DND-41 (cell line): ENCODE results near the gene HDLBP.

Source experiments
- ATAC-seq: fragments of 200-7000 bp; cut with Tn5 transposase; 3 replicates; pipeline ENCODE4 v1.9.1; 2021; ENCODE audit warnings: low read depth; ENCODE audit not compliant: insufficient read depth
- DNase-seq: peaks from one replicate; pipeline ENCODE4 v3.0.0-alpha.2; 2020
- H2AFZ ChIP-seq: 2 replicates; pipeline ENCODE4 v1.6.0; 2012; ENCODE audit warnings: low read depth, low read length
- H3K27ac ChIP-seq: 2 replicates; pipeline ENCODE4 v1.5.1; 2012; ENCODE audit warnings: low read length, inconsistent platforms
- H3K27me3 ChIP-seq: fragments of 200-600 bp; sonication (generic); 2 replicates; pipeline ENCODE4 v1.6.0; 2012; ENCODE audit warnings: low read length, mild to moderate bottlenecking, inconsistent platforms; ENCODE audit not compliant: insufficient read depth, poor library complexity
- H3K36me3 ChIP-seq: 2 replicates; pipeline ENCODE4 v1.5.1; 2012; ENCODE audit warnings: low read length, inconsistent platforms; ENCODE audit not compliant: insufficient read depth
- H3K4me1 ChIP-seq: 2 replicates; pipeline ENCODE4 v1.5.1; 2012; ENCODE audit warnings: mild to moderate bottlenecking, low read length; ENCODE audit not compliant: insufficient read depth
- H3K4me2 ChIP-seq: 2 replicates; pipeline ENCODE4 v1.6.0; 2012; ENCODE audit warnings: mild to moderate bottlenecking, moderate library complexity, low read length, inconsistent platforms; ENCODE audit not compliant: insufficient read depth
- H3K4me3 ChIP-seq, 2 experiments: fragments of 200-600 bp in 1 of 2; shearing (Covaris generic) in 1 of 2; 2 replicates each; pipeline ENCODE4 v1.5.1; 2012 to 2016; ENCODE audit warnings: inconsistent platforms in 2 of 2, low read length in 2 of 2, mild to moderate bottlenecking in 2 of 2, low read depth in 1 of 2, moderate library complexity in 1 of 2
- H3K79me2 ChIP-seq: 2 replicates; pipeline ENCODE4 v1.6.0; 2012; ENCODE audit warnings: low read length, inconsistent platforms; ENCODE audit not compliant: insufficient read depth
- H3K9ac ChIP-seq: 2 replicates; pipeline ENCODE4 v1.6.0; 2012; ENCODE audit warnings: low read depth, mild to moderate bottlenecking, inconsistent platforms, low read length, moderate library complexity
- H3K9me3 ChIP-seq: 2 replicates; pipeline ENCODE4 v1.5.1; 2012; ENCODE audit warnings: low read length, moderate library complexity, mild to moderate bottlenecking, inconsistent platforms; ENCODE audit not compliant: insufficient read depth, severe bottlenecking
- H4K20me1 ChIP-seq: 2 replicates; pipeline ENCODE4 v1.6.0; 2012; ENCODE audit warnings: low read length; ENCODE audit not compliant: insufficient read depth
- CTCF ChIP-seq: IDR thresholded peaks from 2 replicates; pipeline ENCODE4 v1.5.1; 2012; ENCODE audit warnings: borderline replicate concordance, low read length, moderate library complexity, mild to moderate bottlenecking; ENCODE audit not compliant: poor library complexity, severe bottlenecking; ENCODE audit errors: extremely low read depth
- EZH2 ChIP-seq: IDR thresholded peaks from 3 replicates; pipeline ENCODE4 v1.6.1; 2012; ENCODE audit warnings: borderline replicate concordance, low read depth, mild to moderate bottlenecking, moderate library complexity, low read length, inconsistent platforms; ENCODE audit not compliant: severe bottlenecking

HDLBP gene

GRCh38 chr2:241261628-241262027, 53.8 kb downstream of the HDLBP start:
- no peak for DNase-seq
- Histone ChIP-seq H3K4me1 (no peaks in the 10 kb centered on the region), H3K4me3 (no peak overlapping the region), H3K27me3 (no peaks in the 10 kb centered on the region), H4K20me1 (0 out of 2 replicates have a peak, but pooled peaks cover 5% of the 10 kb centered on the region), H3K9me3 (no peaks in the 10 kb centered on the region), H2AFZ (no peak overlapping the region), H3K9ac (no peak overlapping the region), H3K79me2 (peaks cover 4% of the 10 kb centered on the region; the same call in 1 of the 2 replicates), H3K36me3 (peaks cover 89% of the 10 kb centered on the region), H3K27ac (no peak overlapping the region), H3K4me2 (no peak overlapping the region)
- TF ChIP-seq EZH2 (no peak), CTCF (no peak)
- no peak for ATAC-seq

GRCh38 chr2:241260911-241261310, 54.6 kb downstream of the HDLBP start:
- Histone ChIP-seq H4K20me1 (0 out of 2 replicates have a peak, but pooled peaks cover 5% of the 10 kb centered on the region), H3K4me1 (no peaks in the 10 kb centered on the region), H3K4me2 (no peak overlapping the region), H3K27me3 (no peaks in the 10 kb centered on the region), H3K4me3 (no peak overlapping the region), H3K9me3 (no peaks in the 10 kb centered on the region), H3K27ac (no peak overlapping the region), H3K36me3 (peaks cover 89% of the 10 kb centered on the region), H2AFZ (no peak overlapping the region), H3K9ac (no peak overlapping the region), H3K79me2 (no peaks in the 10 kb centered on the region)
- DNase-seq (no peak), ATAC-seq (no peak)
- no peak for TF ChIP-seq CTCF
- no peak for TF ChIP-seq EZH2

GRCh38 chr2:241258505-241259280, 56.8 kb downstream of the HDLBP start:
- H3K36me3 ChIP-seq: peaks cover 91% of the 10 kb centered on the region
- no peaks in the 10 kb centered on the region for H3K27me3 ChIP-seq
- H3K27ac ChIP-seq: no peak overlapping the region
- DNase-seq (no peak), ATAC-seq (no peak)
- TF ChIP-seq CTCF: no peak
- no peak for TF ChIP-seq EZH2
- H3K4me1 ChIP-seq: no peaks in the 10 kb centered on the region
- H3K9ac ChIP-seq: no peak overlapping the region
- no peak overlapping the region for H2AFZ ChIP-seq
- no peak overlapping the region for H3K4me3 ChIP-seq
- 0 out of 2 replicates have a peak, but pooled peaks cover 2% of the 10 kb centered on the region for H4K20me1 ChIP-seq
- no peaks in the 10 kb centered on the region for H3K9me3 ChIP-seq
- no peak overlapping the region for H3K4me2 ChIP-seq
- no peaks in the 10 kb centered on the region for H3K79me2 ChIP-seq
